ENCODE measurements around the gene TAF1L.

- TF ChIP-seq, protein P1, sequence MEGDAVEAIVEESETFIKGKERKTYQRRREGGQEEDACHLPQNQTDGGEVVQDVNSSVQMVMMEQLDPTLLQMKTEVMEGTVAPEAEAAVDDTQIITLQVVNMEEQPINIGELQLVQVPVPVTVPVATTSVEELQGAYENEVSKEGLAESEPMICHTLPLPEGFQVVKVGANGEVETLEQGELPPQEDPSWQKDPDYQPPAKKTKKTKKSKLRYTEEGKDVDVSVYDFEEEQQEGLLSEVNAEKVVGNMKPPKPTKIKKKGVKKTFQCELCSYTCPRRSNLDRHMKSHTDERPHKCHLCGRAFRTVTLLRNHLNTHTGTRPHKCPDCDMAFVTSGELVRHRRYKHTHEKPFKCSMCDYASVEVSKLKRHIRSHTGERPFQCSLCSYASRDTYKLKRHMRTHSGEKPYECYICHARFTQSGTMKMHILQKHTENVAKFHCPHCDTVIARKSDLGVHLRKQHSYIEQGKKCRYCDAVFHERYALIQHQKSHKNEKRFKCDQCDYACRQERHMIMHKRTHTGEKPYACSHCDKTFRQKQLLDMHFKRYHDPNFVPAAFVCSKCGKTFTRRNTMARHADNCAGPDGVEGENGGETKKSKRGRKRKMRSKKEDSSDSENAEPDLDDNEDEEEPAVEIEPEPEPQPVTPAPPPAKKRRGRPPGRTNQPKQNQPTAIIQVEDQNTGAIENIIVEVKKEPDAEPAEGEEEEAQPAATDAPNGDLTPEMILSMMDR (IDR thresholded peaks at IDR 0.05; ENCODE audit: low read depth, low read length, poor library complexity, severe bottlenecking), result no peak
- no peak for TF ChIP-seq EZH2phosphoT487 (IDR thresholded peaks at IDR 0.05; ENCODE audit: borderline replicate concordance, low read length)
Observed at GRCh38 chr9:32631991-32632390, 3.5 kb downstream of the TAF1L start.
